HL-60 (cell line): ENCODE measurements around the gene DPF3.

ENCODE experiments used
- CTCF ChIP-seq: IDR thresholded peaks from one replicate; pipeline ENCODE4 v1.5.1; 2011; ENCODE audit warnings: low read length, control low read depth, inconsistent platforms; ENCODE audit not compliant: insufficient read depth
- GABPA ChIP-seq: IDR thresholded peaks from 2 replicates; pipeline ENCODE4 v1.6.1; 2012; ENCODE audit warnings: low read depth
- POLR2AphosphoS5 ChIP-seq: IDR thresholded peaks from 2 replicates; pipeline ENCODE4 v1.6.1; 2012; ENCODE audit warnings: low read depth
- REST ChIP-seq: IDR thresholded peaks from 2 replicates; pipeline ENCODE4 v1.6.1; 2012; ENCODE audit warnings: low read depth; ENCODE audit not compliant: insufficient replicate concordance

GRCh38 chr14:72826039-72826438 lies 67.9 kb downstream of the DPF3 start:
- TF ChIP-seq CTCF: no peak
- TF ChIP-seq POLR2AphosphoS5: no peak
- TF ChIP-seq GABPA: no peak
- no peak for TF ChIP-seq REST
